Measurements from ENCODE around the gene DNHD1. TPM values are rescaled to one million over a fixed set of nuclear protein-coding genes. Genes with fewer than 3 reads are reported as not detected.

DNHD1 gene
- total RNA-seq, 5 donors from 2014 or later (not counting 1 experiment from before 2014, with no cell fraction given), result 44.1 to 52.0 (median 47.8) TPM

GRCh38 chr11:6473451-6474412, 23.3 kb upstream of the DNHD1 start, which contains the start of gene TRIM3:
TRIM3 (minus strand) TSS chr11:6473941; CDS start chr11:6465695, 8,246 bp downstream.
- peak within 1 kb of the TSS; percentile 78 to 91 for H3K27ac Mint-ChIP-seq
- Histone ChIP-seq H3K27me3 (replicated peaks in 1 of 2; ENCODE audit: control insufficient read depth in 2 of 2, extremely low read depth in 1 of 2, insufficient read depth in 2 of 2, low read length in 1 of 2) (peaks cover 0 to 3% of the 10 kb centered on the region in 2 experiments), H3K9me3 (no peaks in the 10 kb centered on the region), H3K36me3 (ENCODE audit: control insufficient read depth in 2 of 2, extremely low read depth in 1 of 2, insufficient read depth in 1 of 2, low read length in 1 of 2) (peaks cover 14 to 17% of the 10 kb centered on the region in 2 donors), H3K4me1 (ENCODE audit: control insufficient read depth in 1 of 2, extremely low read depth in 1 of 2, insufficient read depth in 2 of 2, low read length in 2 of 2) (peaks cover 11 to 18% of the 10 kb centered on the region in 2 experiments), H3K4me3 (ENCODE audit: control insufficient read depth in 1 of 2, extremely low read depth in 1 of 2, low read length in 1 of 2) (peak within 1 kb of the TSS; percentile 70 to 76), H3K27ac (ENCODE audit: low read length) (peak within 1 kb of the TSS; percentile 81)
- H3K4me1 Mint-ChIP-seq, result peaks cover 20 to 23% (median 22%) of the 10 kb centered on the region in 3 donors
- H3K36me3 Mint-ChIP-seq, result peaks cover 8% of the 10 kb centered on the region
- WGBS (ENCODE audit: insufficient coverage), result 5% methylated on average over 59 of the region's 87 CpGs
- ChIA-PET POLR2A (interaction anchor here (0.6 to 0.7 kb wide), 2 partner anchors 48 to 71 kb away, joined by 3 to 4 read pairs; no protein-coding TSS in a partner anchor), CTCF (interaction anchor here (0.6 to 2.6 kb wide), 3 partner anchors 14 to 94 kb away, joined by 3 to 9 read pairs (median 6); no protein-coding TSS in a partner anchor)
- DNase-seq (peak in 33 of 35 experiments; percentile 18 to 80 (median 55)), ATAC-seq (replicated peaks in 1 of 4) (peak; percentile 68 to 79 (median 75))
- peak within 1 kb of the TSS; percentile 81 to 85 (median 85) for H3K4me3 Mint-ChIP-seq
- H3K27me3 Mint-ChIP-seq, result no peaks in the 10 kb centered on the region
- H3K9me3 Mint-ChIP-seq, result no peaks in the 10 kb centered on the region

GRCh38 chr11:6474413-6474792, 22.7 kb upstream of the DNHD1 start:
- H3K27me3 Mint-ChIP-seq, result no peaks in the 10 kb centered on the region
- Histone ChIP-seq H3K27me3 (replicated peaks in 1 of 2; ENCODE audit: control insufficient read depth in 2 of 2, extremely low read depth in 1 of 2, insufficient read depth in 2 of 2, low read length in 1 of 2) (no peaks in the 10 kb centered on the region), H3K36me3 (ENCODE audit: control insufficient read depth in 2 of 2, extremely low read depth in 1 of 2, insufficient read depth in 1 of 2, low read length in 1 of 2) (peaks cover 17 to 24% of the 10 kb centered on the region in 2 donors), H3K4me1 (ENCODE audit: control insufficient read depth in 1 of 2, extremely low read depth in 1 of 2, insufficient read depth in 2 of 2, low read length in 2 of 2) (peaks cover 11 to 18% of the 10 kb centered on the region in 2 experiments), H3K27ac (ENCODE audit: low read length) (peak overlapping the region; percentile 81), H3K9me3 (no peaks in the 10 kb centered on the region), H3K4me3 (ENCODE audit: control insufficient read depth in 1 of 2, extremely low read depth in 1 of 2, low read length in 1 of 2) (peak overlapping the region; percentile 23 to 51)
- peak overlapping the region; percentile 78 to 91 for H3K27ac Mint-ChIP-seq
- WGBS (ENCODE audit: insufficient coverage), result 45% methylated on average over 3 of the region's 7 CpGs
- POLR2A ChIA-PET, result interaction anchor here in 1 of 2 donors (0.7 kb wide), 1 partner anchor 72 kb away, joined by 4 read pairs; no protein-coding TSS in a partner anchor
- ATAC-seq (replicated peaks in 1 of 4) (peak in 2 of 4 experiments; percentile 3 to 4), DNase-seq (no peak)
- H3K4me1 Mint-ChIP-seq, result peaks cover 26 to 29% (median 28%) of the 10 kb centered on the region in 3 donors
- peak overlapping the region; percentile 80 to 85 (median 81) for H3K4me3 Mint-ChIP-seq
- no peaks in the 10 kb centered on the region for H3K9me3 Mint-ChIP-seq
- H3K36me3 Mint-ChIP-seq, result peaks cover 12% of the 10 kb centered on the region
- CTCF ChIA-PET, result interaction anchor here (0.6 to 1.0 kb wide), 3 partner anchors 14 to 232 kb away, joined by 3 to 6 read pairs (median 4); no protein-coding TSS in a partner anchor

- 73% methylated on average over 3 of the region's 3 CpGs for WGBS (ENCODE audit: insufficient coverage)
- peak in 1 of 35 experiments; percentile 29 for DNase-seq
- H3K4me1 Mint-ChIP-seq, result peaks cover 32 to 34% (median 33%) of the 10 kb centered on the region in 3 donors
- peaks cover 11 to 18% of the 10 kb centered on the region in 2 experiments for H3K4me1 ChIP-seq (ENCODE audit: control insufficient read depth in 1 of 2, extremely low read depth in 1 of 2, insufficient read depth in 2 of 2, low read length in 2 of 2)
- H3K9me3 Mint-ChIP-seq, result no peaks in the 10 kb centered on the region
- peak in 1 of 4 experiments; percentile 23 for ATAC-seq (replicated peaks in 1 of 4)
- no peaks in the 10 kb centered on the region for H3K27me3 ChIP-seq (replicated peaks in 1 of 2; ENCODE audit: control insufficient read depth in 2 of 2, extremely low read depth in 1 of 2, insufficient read depth in 2 of 2, low read length in 1 of 2)
- H3K27ac ChIP-seq (ENCODE audit: low read length), result peak overlapping the region; percentile 81
- H3K4me3 ChIP-seq (ENCODE audit: control insufficient read depth in 1 of 2, extremely low read depth in 1 of 2, low read length in 1 of 2), result no peak overlapping the region
- H3K4me3 Mint-ChIP-seq, result peak overlapping the region; percentile 56 to 85 (median 80)
- H3K9me3 ChIP-seq, result no peaks in the 10 kb centered on the region
- CTCF ChIA-PET, result interaction anchor here (0.6 to 2.9 kb wide), 5 partner anchors 11 to 231 kb away, joined by 4 to 10 read pairs (median 6); no protein-coding TSS in a partner anchor
- POLR2A ChIA-PET, result interaction anchor here in 1 of 2 donors (0.7 kb wide), 1 partner anchor 97 kb away, joined by 8 read pairs; no protein-coding TSS in a partner anchor
- H3K27ac Mint-ChIP-seq, result peak overlapping the region; percentile 78 to 91
- peaks cover 12% of the 10 kb centered on the region for H3K36me3 Mint-ChIP-seq
- no peaks in the 10 kb centered on the region for H3K27me3 Mint-ChIP-seq
- peaks cover 17 to 24% of the 10 kb centered on the region in 2 donors for H3K36me3 ChIP-seq (ENCODE audit: control insufficient read depth in 2 of 2, extremely low read depth in 1 of 2, insufficient read depth in 1 of 2, low read length in 1 of 2)
Observed at GRCh38 chr11:6474806-6475500, 22.1 kb upstream of the DNHD1 start.

GRCh38 chr11:6475936-6476335, 21.1 kb upstream of the DNHD1 start:
- Histone ChIP-seq H3K27ac (ENCODE audit: low read length) (no peak overlapping the region), H3K9me3 (no peaks in the 10 kb centered on the region), H3K36me3 (ENCODE audit: control insufficient read depth in 2 of 2, extremely low read depth in 1 of 2, insufficient read depth in 1 of 2, low read length in 1 of 2) (peaks cover 17 to 24% of the 10 kb centered on the region in 2 donors), H3K4me1 (ENCODE audit: control insufficient read depth in 1 of 2, extremely low read depth in 1 of 2, insufficient read depth in 2 of 2, low read length in 2 of 2) (peaks cover 17 to 27% of the 10 kb centered on the region in 2 experiments), H3K27me3 (replicated peaks in 1 of 2; ENCODE audit: control insufficient read depth in 2 of 2, extremely low read depth in 1 of 2, insufficient read depth in 2 of 2, low read length in 1 of 2) (no peaks in the 10 kb centered on the region), H3K4me3 (ENCODE audit: control insufficient read depth in 1 of 2, extremely low read depth in 1 of 2, low read length in 1 of 2) (no peak overlapping the region)
- DNase-seq (no peak), ATAC-seq (replicated peaks in 1 of 4) (no peak)
- POLR2A ChIA-PET, result interaction anchor here (0.6 to 0.8 kb wide), 4 partner anchors 14 to 794 kb away, joined by 4 to 16 read pairs (median 5); partner anchors contain the start of gene SMPD1 (in 1 of the 2)
- H3K27ac Mint-ChIP-seq, result peak overlapping the region; percentile 23 to 91
- no peaks in the 10 kb centered on the region for H3K9me3 Mint-ChIP-seq
- H3K4me1 Mint-ChIP-seq, result peaks cover 41 to 44% (median 43%) of the 10 kb centered on the region in 3 donors
- CTCF ChIA-PET, result interaction anchor here (0.7 to 2.9 kb wide), 5 partner anchors 33 to 1623 kb away, joined by 3 to 10 read pairs (median 3); partner anchors contain the start of gene MRPL17 (in 1 of the 2)
- peak overlapping the region in 1 of 3 donors; percentile 23 for H3K4me3 Mint-ChIP-seq
- WGBS (ENCODE audit: insufficient coverage), result 97% methylated on average over 4 of the region's 5 CpGs
- no peaks in the 10 kb centered on the region for H3K27me3 Mint-ChIP-seq
- H3K36me3 Mint-ChIP-seq, result peaks cover 12% of the 10 kb centered on the region

- Mint-ChIP-seq H3K4me3 (no peak overlapping the region), H3K4me1 (peaks cover 41 to 46% (median 44%) of the 10 kb centered on the region in 3 donors)
Observed at GRCh38 chr11:6476571-6476970, 20.5 kb upstream of the DNHD1 start.

More at GRCh38 chr11:6476571-6476970, 20.5 kb upstream of the DNHD1 start:
- peaks cover 17 to 30% of the 10 kb centered on the region in 2 experiments for H3K4me1 ChIP-seq (ENCODE audit: control insufficient read depth in 1 of 2, extremely low read depth in 1 of 2, insufficient read depth in 2 of 2, low read length in 2 of 2)
- WGBS (ENCODE audit: insufficient coverage), result 95% methylated on average over 2 of the region's 4 CpGs
- H3K9me3 Mint-ChIP-seq, result no peaks in the 10 kb centered on the region
- ATAC-seq (replicated peaks in 1 of 4), result no peak
- H3K27me3 Mint-ChIP-seq, result no peaks in the 10 kb centered on the region
- peaks cover 12% of the 10 kb centered on the region for H3K36me3 Mint-ChIP-seq
- H3K27ac ChIP-seq (ENCODE audit: low read length), result no peak overlapping the region
- POLR2A ChIA-PET, result interaction anchor here (0.6 to 0.8 kb wide), 2 partner anchors 48 to 86 kb away, joined by 4 to 16 read pairs; partner anchors contain the start of gene SMPD1 (in 1 of the 2)
- H3K9me3 ChIP-seq, result no peaks in the 10 kb centered on the region
- DNase-seq, result no peak
- CTCF ChIA-PET, result interaction anchor here (0.9 to 2.9 kb wide), 3 partner anchors 33 to 97 kb away, joined by 3 to 10 read pairs (median 3); no protein-coding TSS in a partner anchor
- peak overlapping the region in 1 of 2 donors; percentile 34 for H3K27ac Mint-ChIP-seq
- no peak overlapping the region for H3K4me3 ChIP-seq (ENCODE audit: control insufficient read depth in 1 of 2, extremely low read depth in 1 of 2, low read length in 1 of 2)
- no peaks in the 10 kb centered on the region for H3K27me3 ChIP-seq (replicated peaks in 1 of 2; ENCODE audit: control insufficient read depth in 2 of 2, extremely low read depth in 1 of 2, insufficient read depth in 2 of 2, low read length in 1 of 2)
- H3K36me3 ChIP-seq (ENCODE audit: control insufficient read depth in 2 of 2, extremely low read depth in 1 of 2, insufficient read depth in 1 of 2, low read length in 1 of 2), result peaks cover 17 to 24% of the 10 kb centered on the region in 2 donors
